Peyer's patch (tissue), 4 donors: ENCODE measurements around the gene TPCN2.

Source experiments
- POLR2A ChIP-seq, 2 donors: fragments of 450-650 bp; IDR thresholded peaks; one replicate each; pipeline ENCODE4 v1.5.1; 2017; ENCODE audit warnings: antibody characterized with exemption in 2 of 2, mild to moderate bottlenecking in 2 of 2, moderate library complexity in 2 of 2
- TF ChIP-seq, protein P1 (sequence below), 6 experiments: fragments of 450-650 bp in 4 of 6; fragments of 200-600 bp in 2 of 6; sonication (generic) in 1 of 6; IDR thresholded peaks; one replicate each; pipeline ENCODE4 v1.5.1; 2017 to 2019; ENCODE audit warnings: antibody characterized with exemption in 6 of 6, mild to moderate bottlenecking in 3 of 6, moderate library complexity in 1 of 6

- no peak for TF ChIP-seq POLR2A (IDR thresholded peaks at IDR 0.05)
- TF ChIP-seq, protein P1, sequence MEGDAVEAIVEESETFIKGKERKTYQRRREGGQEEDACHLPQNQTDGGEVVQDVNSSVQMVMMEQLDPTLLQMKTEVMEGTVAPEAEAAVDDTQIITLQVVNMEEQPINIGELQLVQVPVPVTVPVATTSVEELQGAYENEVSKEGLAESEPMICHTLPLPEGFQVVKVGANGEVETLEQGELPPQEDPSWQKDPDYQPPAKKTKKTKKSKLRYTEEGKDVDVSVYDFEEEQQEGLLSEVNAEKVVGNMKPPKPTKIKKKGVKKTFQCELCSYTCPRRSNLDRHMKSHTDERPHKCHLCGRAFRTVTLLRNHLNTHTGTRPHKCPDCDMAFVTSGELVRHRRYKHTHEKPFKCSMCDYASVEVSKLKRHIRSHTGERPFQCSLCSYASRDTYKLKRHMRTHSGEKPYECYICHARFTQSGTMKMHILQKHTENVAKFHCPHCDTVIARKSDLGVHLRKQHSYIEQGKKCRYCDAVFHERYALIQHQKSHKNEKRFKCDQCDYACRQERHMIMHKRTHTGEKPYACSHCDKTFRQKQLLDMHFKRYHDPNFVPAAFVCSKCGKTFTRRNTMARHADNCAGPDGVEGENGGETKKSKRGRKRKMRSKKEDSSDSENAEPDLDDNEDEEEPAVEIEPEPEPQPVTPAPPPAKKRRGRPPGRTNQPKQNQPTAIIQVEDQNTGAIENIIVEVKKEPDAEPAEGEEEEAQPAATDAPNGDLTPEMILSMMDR (IDR thresholded peaks at IDR 0.05), result no peak
Observed at GRCh38 chr11:69144316-69145049, 95.8 kb downstream of the TPCN2 start.
